Sigmoid colon (tissue), 4 donors: Measurements from ENCODE around the gene ZNF346.

Experiments
- POLR2A ChIP-seq, 2 donors: fragments of 450-650 bp; IDR thresholded peaks; one replicate each; pipeline ENCODE4 v1.6.1; 2016; ENCODE audit warnings: antibody characterized with exemption in 2 of 2, mild to moderate bottlenecking in 2 of 2, moderate library complexity in 2 of 2
- POLR2AphosphoS5 ChIP-seq, 4 donors: sonication (generic); formaldehyde crosslinking; IDR thresholded peaks; one replicate each; pipeline ENCODE4 v1.6.1; 2017; ENCODE audit warnings: antibody characterized with exemption in 4 of 4
- TF ChIP-seq, protein P1 (sequence below), 4 experiments: fragments of 450-650 bp in 3 of 4; fragments of 200-600 bp in 1 of 4; IDR thresholded peaks; one replicate each; pipeline ENCODE4 v1.5.1; 2016 to 2019; ENCODE audit warnings: antibody characterized with exemption in 4 of 4, mild to moderate bottlenecking in 3 of 4, moderate library complexity in 2 of 4

DNA sequence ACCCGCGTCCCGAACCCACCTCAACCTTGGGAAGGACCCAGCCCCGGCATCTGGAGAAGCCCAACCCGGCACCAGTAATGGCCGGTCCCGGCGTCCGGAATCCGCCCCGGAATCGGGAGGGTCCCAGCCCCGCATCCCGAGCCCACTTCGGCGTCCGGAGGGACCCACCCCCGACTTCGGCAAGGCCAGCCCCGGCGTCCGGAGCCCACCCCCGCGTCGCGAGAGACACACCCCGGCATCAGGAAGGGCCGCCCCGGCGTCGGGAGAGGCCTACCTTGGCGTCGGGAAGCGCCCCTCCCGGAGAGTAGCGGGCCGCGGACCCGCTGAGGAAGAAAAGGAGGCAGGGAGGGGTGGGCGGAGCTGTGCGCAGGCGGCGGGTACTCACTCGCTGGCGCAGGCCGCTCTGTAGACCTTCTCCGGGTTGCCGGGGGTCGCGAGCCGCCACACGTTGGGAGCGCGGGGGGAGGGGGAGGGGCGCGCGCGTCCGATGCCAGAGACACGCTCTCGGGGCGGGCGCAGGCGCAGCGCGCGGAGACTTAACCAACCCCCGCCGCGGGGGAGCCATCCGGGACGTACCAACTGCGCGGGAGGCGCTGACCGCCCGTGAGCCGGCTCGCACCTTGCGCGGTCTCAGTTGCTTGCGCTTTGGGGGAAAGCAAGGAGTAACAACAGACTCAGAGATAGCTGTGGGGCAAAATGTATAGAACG lies 16.1 kb upstream of the ZNF346 start, which contains the start of gene UIMC1:
- TF ChIP-seq, protein P1, sequence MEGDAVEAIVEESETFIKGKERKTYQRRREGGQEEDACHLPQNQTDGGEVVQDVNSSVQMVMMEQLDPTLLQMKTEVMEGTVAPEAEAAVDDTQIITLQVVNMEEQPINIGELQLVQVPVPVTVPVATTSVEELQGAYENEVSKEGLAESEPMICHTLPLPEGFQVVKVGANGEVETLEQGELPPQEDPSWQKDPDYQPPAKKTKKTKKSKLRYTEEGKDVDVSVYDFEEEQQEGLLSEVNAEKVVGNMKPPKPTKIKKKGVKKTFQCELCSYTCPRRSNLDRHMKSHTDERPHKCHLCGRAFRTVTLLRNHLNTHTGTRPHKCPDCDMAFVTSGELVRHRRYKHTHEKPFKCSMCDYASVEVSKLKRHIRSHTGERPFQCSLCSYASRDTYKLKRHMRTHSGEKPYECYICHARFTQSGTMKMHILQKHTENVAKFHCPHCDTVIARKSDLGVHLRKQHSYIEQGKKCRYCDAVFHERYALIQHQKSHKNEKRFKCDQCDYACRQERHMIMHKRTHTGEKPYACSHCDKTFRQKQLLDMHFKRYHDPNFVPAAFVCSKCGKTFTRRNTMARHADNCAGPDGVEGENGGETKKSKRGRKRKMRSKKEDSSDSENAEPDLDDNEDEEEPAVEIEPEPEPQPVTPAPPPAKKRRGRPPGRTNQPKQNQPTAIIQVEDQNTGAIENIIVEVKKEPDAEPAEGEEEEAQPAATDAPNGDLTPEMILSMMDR (IDR thresholded peaks at IDR 0.05) = no peak
- TF ChIP-seq POLR2A (IDR thresholded peaks at IDR 0.05) = peak in 1 of 2 donors; percentile 31
- TF ChIP-seq POLR2AphosphoS5 (IDR thresholded peaks at IDR 0.05) = peak; percentile 28 to 64 (median 61)
